Vagina (tissue), 2 donors: ENCODE data around the gene RNF217.

Experiments
- POLR2A ChIP-seq, 2 donors: fragments of 450-650 bp; IDR thresholded peaks; one replicate each; pipeline ENCODE4 v1.6.1; 2017; ENCODE audit warnings: antibody characterized with exemption in 2 of 2, mild to moderate bottlenecking in 2 of 2, moderate library complexity in 2 of 2
- TF ChIP-seq, protein P1 (sequence below), 3 experiments: fragments of 450-650 bp in 2 of 3; fragments of 200-600 bp in 1 of 3; sonication (generic) in 1 of 3; IDR thresholded peaks; one replicate each; pipeline ENCODE4 v1.5.1; 2017 to 2019; ENCODE audit warnings: antibody characterized with exemption in 3 of 3, mild to moderate bottlenecking in 2 of 3, moderate library complexity in 2 of 3

DNA sequence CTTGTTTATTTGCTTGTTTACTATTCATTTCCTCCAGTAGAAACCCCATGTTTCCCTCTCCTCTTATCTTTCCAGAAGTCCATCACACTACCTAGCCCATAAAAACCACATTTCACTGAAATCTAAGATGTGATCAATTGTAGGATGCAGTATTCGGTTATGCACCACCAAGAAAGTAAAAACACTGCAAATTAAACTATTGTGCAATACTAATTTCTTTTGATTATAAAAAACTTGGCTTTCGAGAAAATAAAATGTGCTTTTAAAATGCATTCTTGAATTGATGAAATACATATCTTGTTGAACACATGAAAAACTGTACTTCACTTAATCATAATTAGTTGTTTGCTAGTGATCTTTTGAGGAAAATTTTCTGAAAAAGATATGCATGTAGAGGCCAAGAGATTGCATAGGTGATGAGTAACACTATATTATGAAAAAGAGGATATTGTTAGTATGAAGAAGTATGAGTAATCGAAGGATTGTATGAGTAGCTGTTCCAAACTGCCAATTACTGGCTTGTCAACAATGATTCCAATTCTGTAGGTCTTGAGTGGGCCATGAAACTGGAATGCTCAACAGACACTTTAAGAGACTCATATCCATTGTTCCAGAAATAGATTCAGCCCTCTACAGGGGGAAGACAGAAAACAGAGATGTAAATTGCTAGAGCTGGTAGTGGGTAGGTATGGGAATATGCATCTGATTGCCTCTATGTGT lies 79.7 kb downstream of the RNF217 start:
- TF ChIP-seq, protein P1, sequence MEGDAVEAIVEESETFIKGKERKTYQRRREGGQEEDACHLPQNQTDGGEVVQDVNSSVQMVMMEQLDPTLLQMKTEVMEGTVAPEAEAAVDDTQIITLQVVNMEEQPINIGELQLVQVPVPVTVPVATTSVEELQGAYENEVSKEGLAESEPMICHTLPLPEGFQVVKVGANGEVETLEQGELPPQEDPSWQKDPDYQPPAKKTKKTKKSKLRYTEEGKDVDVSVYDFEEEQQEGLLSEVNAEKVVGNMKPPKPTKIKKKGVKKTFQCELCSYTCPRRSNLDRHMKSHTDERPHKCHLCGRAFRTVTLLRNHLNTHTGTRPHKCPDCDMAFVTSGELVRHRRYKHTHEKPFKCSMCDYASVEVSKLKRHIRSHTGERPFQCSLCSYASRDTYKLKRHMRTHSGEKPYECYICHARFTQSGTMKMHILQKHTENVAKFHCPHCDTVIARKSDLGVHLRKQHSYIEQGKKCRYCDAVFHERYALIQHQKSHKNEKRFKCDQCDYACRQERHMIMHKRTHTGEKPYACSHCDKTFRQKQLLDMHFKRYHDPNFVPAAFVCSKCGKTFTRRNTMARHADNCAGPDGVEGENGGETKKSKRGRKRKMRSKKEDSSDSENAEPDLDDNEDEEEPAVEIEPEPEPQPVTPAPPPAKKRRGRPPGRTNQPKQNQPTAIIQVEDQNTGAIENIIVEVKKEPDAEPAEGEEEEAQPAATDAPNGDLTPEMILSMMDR (IDR thresholded peaks at IDR 0.05): no peak
- TF ChIP-seq POLR2A (IDR thresholded peaks at IDR 0.05): no peak
